Activated naive CD8-positive, alpha-beta T cell treated with anti-CD3 and anti-CD28 coated beads, Interleukin-2, amount 10 ng/mL, durations not matched to agents 7 days and 5 days (primary cell): Measurements from ENCODE around the gene FCGBP. TPM values are rescaled to one million over a fixed set of nuclear protein-coding genes. Genes with fewer than 3 reads are reported as not detected.
"Not testable (repeated sequence)": the region's sequence is repeated elsewhere in the genome, so short reads cannot be mapped to it uniquely, and the experiment has no call there.

Experiments used
- ATAC-seq: fragments of 150-1000 bp; cut with Tn5 transposase; one replicate; pipeline ENCODE4 v1.10.0; 2021; ENCODE audit warnings: low read depth, moderate library complexity
- POLR2A ChIA-PET: fragments of 350-600 bp; sonication (Branson Sonifier 250); formaldehyde crosslinking; loops from one replicate; lab custom pipeline; 2021; ENCODE audit warnings: antibody characterized with exemption; lab: Charles Lee
- DNase-seq: peaks from one replicate; pipeline ENCODE4 v3.0.0; 2021
- H3K27ac Mint-ChIP-seq: one replicate; pipeline ENCODE4 v1.8.0; 2022; ENCODE audit warnings: mild to moderate bottlenecking, mixed read lengths
- H3K27me3 Mint-ChIP-seq: one replicate; pipeline ENCODE4 v1.8.0; 2022; ENCODE audit warnings: mild to moderate bottlenecking, moderate library complexity, mixed read lengths
- H3K36me3 Mint-ChIP-seq: one replicate; pipeline ENCODE4 v1.8.0; 2021; ENCODE audit warnings: mild to moderate bottlenecking, mixed read lengths
- H3K4me1 Mint-ChIP-seq: one replicate; pipeline ENCODE4 v1.8.0; 2021; ENCODE audit warnings: mixed read lengths
- H3K4me3 Mint-ChIP-seq: one replicate; pipeline ENCODE4 v1.8.0; 2022; ENCODE audit warnings: mild to moderate bottlenecking, moderate library complexity, mixed read lengths
- H3K9me3 Mint-ChIP-seq: one replicate; pipeline ENCODE4 v1.8.0; 2021; ENCODE audit warnings: mixed read lengths
- total RNA-seq, 2 experiments: library from RNA; stranded (reverse); gene quantifications; one replicate each; pipeline ENCODE4 v1.2.3, GENCODE V29; 2021

The FCGBP gene
- total RNA-seq, 2 experiments from 2014 or later = 13.1 to 14.0 TPM

- no peak overlapping the region for H3K4me3 Mint-ChIP-seq
- H3K36me3 Mint-ChIP-seq = no peaks in the 10 kb centered on the region
- DNase-seq (peak; percentile 19), ATAC-seq (no peak)
- no peaks in the 10 kb centered on the region for H3K9me3 Mint-ChIP-seq
- H3K27me3 Mint-ChIP-seq = no peaks in the 10 kb centered on the region
- no peak overlapping the region for H3K27ac Mint-ChIP-seq
- POLR2A ChIA-PET = no interaction called here
- H3K4me1 Mint-ChIP-seq = peaks cover 6% of the 10 kb centered on the region
Observed at GRCh38 chr19:39890755-39891551, 43.5 kb downstream of the FCGBP start.

- H3K36me3 Mint-ChIP-seq, DNase-seq, H3K9me3 Mint-ChIP-seq, H3K27me3 Mint-ChIP-seq, ATAC-seq, H3K4me1 Mint-ChIP-seq, H3K4me3 Mint-ChIP-seq, POLR2A ChIA-PET: not testable (repeated sequence)
- H3K27ac Mint-ChIP-seq = peak overlapping the region; percentile 19
Observed at GRCh38 chr19:39889872-39890754, 44.3 kb downstream of the FCGBP start.

GRCh38 chr19:39887456-39887951, 46.9 kb downstream of the FCGBP start:
- H3K36me3 Mint-ChIP-seq, H3K27me3 Mint-ChIP-seq, ATAC-seq, H3K4me3 Mint-ChIP-seq, H3K27ac Mint-ChIP-seq, POLR2A ChIA-PET, DNase-seq, H3K4me1 Mint-ChIP-seq, H3K9me3 Mint-ChIP-seq: not testable (repeated sequence)

GRCh38 chr19:39885821-39886554, 48.4 kb downstream of the FCGBP start:
- H3K4me1 Mint-ChIP-seq, H3K27me3 Mint-ChIP-seq, DNase-seq, H3K36me3 Mint-ChIP-seq, ATAC-seq, H3K4me3 Mint-ChIP-seq, POLR2A ChIA-PET, H3K9me3 Mint-ChIP-seq, H3K27ac Mint-ChIP-seq: not testable (repeated sequence)

GRCh38 chr19:39884721-39885120, 49.7 kb downstream of the FCGBP start:
- POLR2A ChIA-PET, H3K27ac Mint-ChIP-seq, ATAC-seq, H3K4me1 Mint-ChIP-seq, H3K4me3 Mint-ChIP-seq, H3K36me3 Mint-ChIP-seq, H3K27me3 Mint-ChIP-seq, DNase-seq, H3K9me3 Mint-ChIP-seq: not testable (repeated sequence)

Other genes with a start within 250 kb of the FCGBP start
- not detected for gene LGALS14, start 230.2 kb downstream of the FCGBP start, total RNA-seq
- not detected for gene CLC, start 196.6 kb downstream of the FCGBP start, total RNA-seq
- gene LEUTX, start 155.8 kb downstream of the FCGBP start, total RNA-seq = not detected
- 10 to 100 TPM; 15.8 to 17.3 TPM for gene DYRK1B, start 100.5 kb downstream of the FCGBP start, total RNA-seq
- gene FBL, start 88.3 kb downstream of the FCGBP start, total RNA-seq = 100 to 1,000 TPM; 344 to 357 TPM
- 10 to 100 TPM; 81.9 to 84.5 TPM for gene PSMC4, start 36.5 kb upstream of the FCGBP start, total RNA-seq
- gene ZNF546, start 62.4 kb upstream of the FCGBP start, total RNA-seq = 1 to 10 TPM; 9.3 to 9.9 TPM
- gene ZNF780B, start 121.6 kb upstream of the FCGBP start, total RNA-seq = 10 to 100 TPM; 35.6 to 39.4 TPM
- 10 to 100 TPM; 30.2 to 32.2 TPM for gene ZNF780A, start 156.3 kb upstream of the FCGBP start, total RNA-seq